Heart left ventricle (tissue), 13 donors: ENCODE measurements around the gene GJA1.
"Not testable (repeated sequence)": the region's sequence is repeated elsewhere in the genome, so short reads cannot be mapped to it uniquely, and the experiment has no call there.

Source experiments
- CTCF ChIP-seq, 12 donors: fragments of 200-600 bp; sonication (generic) in 4 of 12; IDR thresholded peaks; one replicate each; pipeline versions ENCODE4 v1.5.0 to v1.8.0; 2018 to 2022; ENCODE audit warnings: antibody characterized with exemption in 12 of 12, mild to moderate bottlenecking in 5 of 12
- POLR2A ChIP-seq, 2 donors: fragments of 450-650 bp; IDR thresholded peaks; one replicate each; pipeline ENCODE4 v1.6.1; 2017; ENCODE audit warnings: antibody characterized with exemption in 2 of 2, mild to moderate bottlenecking in 2 of 2, moderate library complexity in 2 of 2
- donor health status: ischemic (EF 13 %, LVEDD 7.1; RV severe dilation, severe dysfunction).
- donor health status: DM: no; HTN: yes; CAD: no.
- donor health status: DM: no; HTN: no; CAD: no.
- donor health status: ischemic (EF 25% LVEDD 6.9; RV normal size, moderate dysfunction).
- donor health status: ischemic (EF 25% LVEDD 5.7; RV mildly dilated, moderate dysfunction).
- donor health status: ischemic (EF 35%, LVEDD 5.7; RV mildly dilated, moderate dysfunction).
- donor health status: nonischemic (EF 11% LVEDD 7.7; RV severe dilation, severe dysfunction).
- donor health status: DM: yes; HTN: yes; CAD: no.
- donor health status: PGD.
- donor health status: ischemic (EF 29% LVEDD 5.4; RV normal size, mild dysfunction).
- donor health status: nonischemic (EF 23%, LVEDD 6.1; RV moderate dilation, normal function).

GRCh38 chr6:121446705-121447104, 11.3 kb downstream of the GJA1 start:
- TF ChIP-seq CTCF, POLR2A (IDR thresholded peaks at IDR 0.05): not testable (repeated sequence)
